Fibroblast of gingiva (primary cell): ENCODE data around the gene PSMG4.

Experiments
- DNase-seq: peaks from one replicate; pipeline ENCODE4 v3.0.0-alpha.2; 2011; ENCODE audit warnings: low read depth

The PSMG4 gene

GRCh38 chr6:3276174-3277167 lies 17.7 kb downstream of the PSMG4 start:
- DNase-seq = no peak

GRCh38 chr6:3277251-3277650 lies 18.5 kb downstream of the PSMG4 start:
- DNase-seq = no peak

- no peak for DNase-seq
Observed at GRCh38 chr6:3277851-3278416, 19.2 kb downstream of the PSMG4 start.

GRCh38 chr6:3278691-3279090 lies 19.9 kb downstream of the PSMG4 start:
- DNase-seq = no peak

GRCh38 chr6:3280091-3280490 lies 21.3 kb downstream of the PSMG4 start:
- no peak for DNase-seq

- no peak for DNase-seq
Observed at GRCh38 chr6:3280866-3281465, 22.2 kb downstream of the PSMG4 start.

GRCh38 chr6:3281631-3282475 lies 23.1 kb downstream of the PSMG4 start:
- peak; percentile 76 for DNase-seq

GRCh38 chr6:3282476-3283236 lies 23.9 kb downstream of the PSMG4 start:
- DNase-seq = no peak

GRCh38 chr6:3283241-3283640 lies 24.5 kb downstream of the PSMG4 start:
- no peak for DNase-seq

GRCh38 chr6:3283641-3284435 lies 25.1 kb downstream of the PSMG4 start:
- no peak for DNase-seq

GRCh38 chr6:3284436-3284876 lies 25.7 kb downstream of the PSMG4 start:
- no peak for DNase-seq

GRCh38 chr6:3285049-3285639 lies 26.4 kb downstream of the PSMG4 start:
- no peak for DNase-seq

- DNase-seq = no peak
Observed at GRCh38 chr6:3285732-3286131, 27.0 kb downstream of the PSMG4 start.

- no peak for DNase-seq
Observed at GRCh38 chr6:3286641-3287171, 28.0 kb downstream of the PSMG4 start.

- no peak for DNase-seq
Observed at GRCh38 chr6:3287308-3287707, 28.6 kb downstream of the PSMG4 start.

GRCh38 chr6:3287976-3288707 lies 29.4 kb downstream of the PSMG4 start:
- no peak for DNase-seq

- DNase-seq = no peak
Observed at GRCh38 chr6:3288711-3289663, 30.2 kb downstream of the PSMG4 start.

GRCh38 chr6:3289664-3290055 lies 30.9 kb downstream of the PSMG4 start:
- DNase-seq = no peak
